ENCODE measurements around the gene KIF5A.
"Not testable (repeated sequence)": the region's sequence is repeated elsewhere in the genome, so short reads cannot be mapped to it uniquely, and the experiment has no call there.

The KIF5A gene

DNA sequence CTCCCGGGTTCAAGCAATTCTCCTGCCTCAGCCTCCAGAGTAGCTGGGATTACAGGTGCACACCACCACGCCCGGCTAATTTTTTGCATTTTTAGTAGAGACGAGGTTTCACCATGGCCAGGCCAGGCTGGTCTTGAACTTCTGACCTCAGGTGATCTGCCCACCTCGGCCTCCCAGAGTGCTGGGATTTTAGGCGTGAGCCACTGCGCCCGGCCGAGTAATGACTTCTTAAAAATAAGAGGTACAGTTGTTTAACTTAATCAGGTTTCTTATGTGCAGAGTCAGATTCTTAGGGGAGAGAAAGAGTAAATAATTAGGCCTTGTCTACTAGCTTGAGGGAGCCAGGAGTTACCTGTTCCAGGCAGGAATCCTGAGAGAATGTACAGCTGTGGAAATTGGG lies 35.6 kb upstream of the KIF5A start:
- H3K27ac ChIP-seq (ENCODE audit: low read depth, low read length) = peak overlapping the region; percentile 4
- not testable (repeated sequence) for H3K4me3 ChIP-seq (ENCODE audit: low read depth in 1 of 5, low read length in 5 of 5); H3K9ac ChIP-seq (ENCODE audit: low read length in 5 of 5); H3K9me3 ChIP-seq (ENCODE audit: control insufficient read depth in 5 of 5, low read length in 5 of 5); H3K27me3 ChIP-seq (ENCODE audit: control insufficient read depth in 5 of 5, insufficient read depth in 4 of 5, low read length in 5 of 5)
- H3K4me1 ChIP-seq (ENCODE audit: control insufficient read depth in 5 of 5, insufficient read depth in 5 of 5, low read length in 5 of 5) = peaks cover 8 to 25% (median 24%) of the 10 kb centered on the region in 5 donors
- peaks cover 19 to 84% (median 70%) of the 10 kb centered on the region in 5 donors for H3K36me3 ChIP-seq (ENCODE audit: control insufficient read depth in 5 of 5, insufficient read depth in 5 of 5, low read length in 5 of 5)

DNA sequence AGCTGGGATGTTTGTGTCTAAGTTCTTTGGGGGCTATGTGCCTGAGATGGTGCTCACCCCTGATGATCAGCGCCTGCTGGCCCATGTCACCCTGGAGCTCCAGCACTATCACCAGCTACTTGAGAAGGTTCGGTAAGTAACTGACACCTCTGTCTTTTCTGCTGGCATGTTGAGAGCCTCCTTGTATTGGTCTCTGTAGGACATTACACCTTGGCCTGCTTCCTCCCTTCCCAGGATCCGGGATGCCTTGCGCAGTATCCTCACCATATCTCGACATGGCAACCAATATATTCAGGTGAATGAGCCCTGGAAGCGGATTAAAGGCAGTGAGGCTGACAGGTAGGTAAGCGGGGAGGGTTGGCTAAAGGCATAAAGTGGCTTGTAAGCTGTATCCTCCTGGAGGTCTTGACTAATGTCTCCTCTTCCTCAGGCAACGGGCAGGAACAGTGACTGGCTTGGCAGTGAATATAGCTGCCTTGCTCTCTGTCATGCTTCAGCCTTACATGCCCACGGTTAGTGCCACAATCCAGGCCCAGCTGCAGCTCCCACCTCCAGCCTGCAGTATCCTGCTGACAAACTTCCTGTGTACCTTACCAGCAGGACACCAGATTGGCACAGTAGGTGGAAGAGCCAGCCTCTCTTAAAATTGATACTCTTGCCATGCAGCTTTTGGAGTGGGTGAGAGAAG lies 35.0 kb upstream of the KIF5A start:
- Histone ChIP-seq H3K36me3 (ENCODE audit: control insufficient read depth in 5 of 5, insufficient read depth in 5 of 5, low read length in 5 of 5) (peaks cover 19 to 78% (median 66%) of the 10 kb centered on the region in 5 donors), H3K4me3 (ENCODE audit: low read depth in 1 of 5, low read length in 5 of 5) (no peak overlapping the region), H3K27ac (ENCODE audit: low read depth, low read length) (peak overlapping the region; percentile 4), H3K9me3 (ENCODE audit: control insufficient read depth in 5 of 5, low read length in 5 of 5) (no peaks in the 10 kb centered on the region), H3K27me3 (ENCODE audit: control insufficient read depth in 5 of 5, insufficient read depth in 4 of 5, low read length in 5 of 5) (no peaks in the 10 kb centered on the region), H3K9ac (ENCODE audit: low read length in 5 of 5) (no peak overlapping the region), H3K4me1 (ENCODE audit: control insufficient read depth in 5 of 5, insufficient read depth in 5 of 5, low read length in 5 of 5) (peaks cover 10 to 31% (median 30%) of the 10 kb centered on the region in 5 donors)

DNA sequence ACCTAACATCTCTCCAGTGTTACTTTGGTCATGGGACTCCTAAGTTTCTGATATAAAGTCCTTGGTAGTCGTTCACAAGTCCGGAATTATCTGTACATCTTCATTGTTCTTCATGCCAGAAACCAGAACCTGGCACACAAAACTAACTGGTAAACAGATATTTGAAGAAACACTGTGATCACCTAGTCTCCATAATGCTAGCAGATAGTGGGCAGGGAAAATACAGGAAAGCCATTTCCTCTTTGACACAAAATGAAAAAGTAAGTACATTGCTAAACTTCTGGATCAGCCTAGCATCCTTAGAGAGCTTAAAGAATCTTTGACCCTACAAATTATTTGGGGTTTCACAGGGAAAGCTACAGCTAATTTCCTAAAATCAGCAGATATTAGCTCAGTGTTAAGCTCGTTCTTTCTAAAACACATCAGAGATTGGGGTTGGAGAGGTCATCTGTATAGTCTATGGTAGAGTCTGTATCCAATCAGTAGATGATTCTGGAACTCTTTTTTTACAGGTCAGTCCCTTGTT lies 34.4 kb upstream of the KIF5A start:
- H3K36me3 ChIP-seq (ENCODE audit: control insufficient read depth in 5 of 5, insufficient read depth in 5 of 5, low read length in 5 of 5) = peaks cover 19 to 72% (median 61%) of the 10 kb centered on the region in 5 donors
- no peaks in the 10 kb centered on the region for H3K9me3 ChIP-seq (ENCODE audit: control insufficient read depth in 5 of 5, low read length in 5 of 5)
- H3K4me3 ChIP-seq (ENCODE audit: low read depth in 1 of 5, low read length in 5 of 5) = no peak overlapping the region
- no peak overlapping the region for H3K27ac ChIP-seq (ENCODE audit: low read depth, low read length)
- H3K9ac ChIP-seq (ENCODE audit: low read length in 5 of 5) = no peak overlapping the region
- H3K4me1 ChIP-seq (ENCODE audit: control insufficient read depth in 5 of 5, insufficient read depth in 5 of 5, low read length in 5 of 5) = peaks cover 12 to 34% (median 30%) of the 10 kb centered on the region in 5 donors
- H3K27me3 ChIP-seq (ENCODE audit: control insufficient read depth in 5 of 5, insufficient read depth in 4 of 5, low read length in 5 of 5) = no peaks in the 10 kb centered on the region

DNA sequence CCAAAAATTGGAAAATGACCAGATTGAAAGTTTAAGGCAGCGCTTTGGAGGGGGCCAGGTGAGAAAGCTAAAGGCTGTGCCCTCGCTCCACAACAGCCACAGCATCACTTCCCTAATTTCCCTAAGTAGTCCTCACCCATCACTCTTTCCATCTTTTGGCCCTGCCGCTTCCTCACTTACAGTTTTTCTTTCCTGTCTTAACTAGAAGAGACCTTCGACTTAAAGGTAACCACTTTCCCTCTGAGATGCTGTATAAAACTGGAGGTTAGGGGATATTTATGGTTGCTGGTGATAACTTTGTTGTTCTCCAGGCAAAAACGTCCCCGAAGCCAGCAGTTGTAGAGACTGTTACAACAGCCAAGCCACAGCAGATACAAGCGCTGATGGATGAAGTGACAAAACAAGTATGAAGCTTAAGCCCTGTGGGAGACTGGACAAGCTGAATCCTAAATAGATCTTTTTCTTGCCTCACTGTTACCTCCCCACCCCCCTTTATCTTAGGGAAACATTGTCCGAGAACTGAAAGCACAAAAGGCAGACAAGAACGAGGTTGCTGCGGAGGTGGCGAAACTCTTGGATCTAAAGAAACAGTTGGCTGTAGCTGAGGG lies 33.8 kb upstream of the KIF5A start:
- H3K4me1 ChIP-seq (ENCODE audit: control insufficient read depth in 5 of 5, insufficient read depth in 5 of 5, low read length in 5 of 5) = peaks cover 12 to 38% (median 33%) of the 10 kb centered on the region in 5 donors
- H3K9me3 ChIP-seq (ENCODE audit: control insufficient read depth in 5 of 5, low read length in 5 of 5) = no peaks in the 10 kb centered on the region
- no peaks in the 10 kb centered on the region for H3K27me3 ChIP-seq (ENCODE audit: control insufficient read depth in 5 of 5, insufficient read depth in 4 of 5, low read length in 5 of 5)
- H3K27ac ChIP-seq (ENCODE audit: low read depth, low read length) = no peak overlapping the region
- H3K9ac ChIP-seq (ENCODE audit: low read length in 5 of 5) = no peak overlapping the region
- H3K4me3 ChIP-seq (ENCODE audit: low read depth in 1 of 5, low read length in 5 of 5) = no peak overlapping the region
- H3K36me3 ChIP-seq (ENCODE audit: control insufficient read depth in 5 of 5, insufficient read depth in 5 of 5, low read length in 5 of 5) = peaks cover 19 to 67% (median 61%) of the 10 kb centered on the region in 5 donors

DNA sequence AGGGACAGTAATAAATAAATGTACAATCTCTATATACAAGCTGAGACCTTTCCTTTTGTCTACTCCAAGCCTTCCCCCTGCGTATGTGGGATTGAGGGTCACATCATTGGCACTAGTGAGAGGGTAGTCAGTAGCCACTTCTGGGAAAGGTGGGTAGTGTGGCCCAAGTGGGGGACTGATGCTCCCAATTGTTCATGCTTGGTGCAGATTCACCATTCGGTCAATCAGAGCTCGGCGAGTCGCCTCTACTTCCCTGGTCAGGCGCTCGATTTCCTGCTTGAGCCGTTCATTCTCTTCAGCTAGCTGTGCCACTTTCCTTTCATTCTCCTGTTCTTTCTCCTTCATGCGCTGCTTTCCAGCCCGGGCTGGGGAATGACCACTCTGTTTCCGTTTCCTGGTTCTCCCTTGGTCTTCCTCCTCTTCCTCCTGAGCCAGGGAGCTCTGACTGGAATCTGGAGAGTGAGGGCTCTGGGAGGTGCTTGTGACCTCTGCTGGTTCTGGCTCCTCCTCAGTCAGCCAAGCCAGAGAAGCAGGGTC lies 33.2 kb upstream of the KIF5A start:
- peaks cover 15 to 44% (median 40%) of the 10 kb centered on the region in 5 donors for H3K4me1 ChIP-seq (ENCODE audit: control insufficient read depth in 5 of 5, insufficient read depth in 5 of 5, low read length in 5 of 5)
- H3K9ac ChIP-seq (ENCODE audit: low read length in 5 of 5) = no peak overlapping the region
- no peaks in the 10 kb centered on the region for H3K27me3 ChIP-seq (ENCODE audit: control insufficient read depth in 5 of 5, insufficient read depth in 4 of 5, low read length in 5 of 5)
- peaks cover 19 to 61% (median 54%) of the 10 kb centered on the region in 5 donors for H3K36me3 ChIP-seq (ENCODE audit: control insufficient read depth in 5 of 5, insufficient read depth in 5 of 5, low read length in 5 of 5)
- peak overlapping the region; percentile 99 for H3K27ac ChIP-seq (ENCODE audit: low read depth, low read length)
- H3K4me3 ChIP-seq (ENCODE audit: low read depth in 1 of 5, low read length in 5 of 5) = no peak overlapping the region
- H3K9me3 ChIP-seq (ENCODE audit: control insufficient read depth in 5 of 5, low read length in 5 of 5) = no peaks in the 10 kb centered on the region

DNA sequence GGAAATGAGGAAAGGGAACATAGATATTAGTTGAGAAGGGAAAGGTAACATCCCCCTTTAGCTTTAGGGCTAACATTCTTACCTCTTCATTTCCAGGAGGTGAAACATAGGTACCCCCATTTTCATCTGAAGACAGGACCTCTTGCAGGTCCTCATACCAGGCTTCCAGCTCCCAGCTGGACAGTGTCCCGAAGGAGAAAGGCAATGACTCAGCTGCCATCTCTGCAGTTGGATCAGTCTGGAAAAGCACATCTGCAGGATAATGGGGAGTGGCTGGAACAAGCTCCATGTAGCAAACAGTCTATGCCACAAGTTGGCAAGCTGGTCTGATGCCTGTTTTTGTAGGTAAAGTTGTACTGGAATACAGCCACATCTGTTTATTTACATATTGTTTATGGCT lies 32.7 kb upstream of the KIF5A start:
- H3K9me3 ChIP-seq (ENCODE audit: control insufficient read depth in 5 of 5, low read length in 5 of 5) = no peaks in the 10 kb centered on the region
- no peak overlapping the region for H3K4me3 ChIP-seq (ENCODE audit: low read depth in 1 of 5, low read length in 5 of 5)
- no peaks in the 10 kb centered on the region for H3K27me3 ChIP-seq (ENCODE audit: control insufficient read depth in 5 of 5, insufficient read depth in 4 of 5, low read length in 5 of 5)
- H3K4me1 ChIP-seq (ENCODE audit: control insufficient read depth in 5 of 5, insufficient read depth in 5 of 5, low read length in 5 of 5) = peaks cover 16 to 49% (median 45%) of the 10 kb centered on the region in 5 donors
- H3K9ac ChIP-seq (ENCODE audit: low read length in 5 of 5) = peak overlapping the region in 1 of 5 donors; percentile 41
- peaks cover 17 to 56% (median 49%) of the 10 kb centered on the region in 5 donors for H3K36me3 ChIP-seq (ENCODE audit: control insufficient read depth in 5 of 5, insufficient read depth in 5 of 5, low read length in 5 of 5)
- peak overlapping the region; percentile 99 for H3K27ac ChIP-seq (ENCODE audit: low read depth, low read length)

DNA sequence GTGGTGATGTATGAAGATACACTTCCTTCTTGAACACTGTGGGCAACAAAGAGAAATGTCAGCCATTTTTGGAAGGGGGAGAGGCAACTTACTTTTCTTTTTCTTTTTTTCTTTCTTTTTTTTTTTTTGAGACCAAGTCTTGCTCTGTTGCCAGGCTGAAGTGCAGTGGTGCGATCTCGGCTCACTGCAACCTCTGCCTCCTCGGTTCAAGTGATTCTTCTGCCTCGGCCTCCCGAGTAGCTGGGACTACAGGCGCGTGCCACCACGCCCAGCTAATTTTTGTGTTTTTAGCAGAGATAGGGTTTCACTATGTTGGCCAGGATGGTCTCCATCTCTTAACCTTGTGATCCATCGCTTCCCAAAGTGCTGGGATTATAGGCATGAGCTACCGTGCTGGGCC lies 32.1 kb upstream of the KIF5A start:
- Histone ChIP-seq H3K9ac (ENCODE audit: low read length in 5 of 5) (peak overlapping the region in 2 of 5 donors; percentile 41 to 71), H3K27ac (ENCODE audit: low read depth, low read length) (peak overlapping the region; percentile 99), H3K4me3 (ENCODE audit: low read depth in 1 of 5, low read length in 5 of 5) (peak overlapping the region in 3 of 5 donors; percentile 93 to 100 (median 99)), H3K4me1 (ENCODE audit: control insufficient read depth in 5 of 5, insufficient read depth in 5 of 5, low read length in 5 of 5) (peaks cover 16 to 51% (median 47%) of the 10 kb centered on the region in 5 donors), H3K36me3 (ENCODE audit: control insufficient read depth in 5 of 5, insufficient read depth in 5 of 5, low read length in 5 of 5) (peaks cover 14 to 50% (median 44%) of the 10 kb centered on the region in 5 donors)
- not testable (repeated sequence) for H3K9me3 ChIP-seq (ENCODE audit: control insufficient read depth in 5 of 5, low read length in 5 of 5); H3K27me3 ChIP-seq (ENCODE audit: control insufficient read depth in 5 of 5, insufficient read depth in 4 of 5, low read length in 5 of 5)

DNA sequence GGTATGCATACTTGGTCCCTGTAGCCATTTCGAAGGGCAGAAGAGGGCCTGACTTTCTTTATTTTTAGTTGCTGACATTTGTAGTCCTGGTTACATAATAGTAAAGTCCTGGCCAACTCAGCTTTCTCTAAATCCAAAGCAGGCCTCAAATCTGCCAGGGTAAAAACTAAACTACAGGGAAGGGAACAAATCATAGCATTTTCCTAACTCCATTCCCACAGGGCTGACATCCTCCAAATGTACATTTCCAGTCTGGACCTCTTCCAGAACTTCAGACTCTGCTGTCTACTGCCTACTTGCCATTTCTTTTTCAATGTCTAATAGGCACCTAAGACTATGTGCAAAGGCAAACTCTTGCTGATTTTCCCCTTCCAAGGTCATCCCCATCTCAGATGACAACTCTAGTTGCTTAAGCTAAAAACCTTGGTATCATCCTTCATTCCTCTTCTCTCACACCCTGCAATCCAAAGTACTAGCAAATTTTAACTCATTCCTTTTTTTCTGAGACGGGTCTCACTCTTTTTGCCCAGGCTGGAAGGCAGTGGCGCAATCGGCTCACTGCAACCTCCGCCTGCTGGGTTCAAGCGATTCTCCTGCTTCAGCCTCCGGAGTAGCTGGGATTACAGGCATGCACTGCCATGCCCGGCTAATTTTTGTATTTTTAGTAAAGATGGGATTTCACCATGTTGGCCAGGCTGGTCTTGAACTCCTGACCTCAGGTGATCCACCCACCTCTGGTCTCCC lies 31.5 kb upstream of the KIF5A start:
- Histone ChIP-seq H3K9ac (ENCODE audit: low read length in 5 of 5) (peak overlapping the region in 4 of 5 donors; percentile 48 to 99 (median 80)), H3K27ac (ENCODE audit: low read depth, low read length) (peak overlapping the region; percentile 99), H3K36me3 (ENCODE audit: control insufficient read depth in 5 of 5, insufficient read depth in 5 of 5, low read length in 5 of 5) (peaks cover 11 to 44% (median 38%) of the 10 kb centered on the region in 5 donors), H3K4me1 (ENCODE audit: control insufficient read depth in 5 of 5, insufficient read depth in 5 of 5, low read length in 5 of 5) (peaks cover 16 to 54% (median 50%) of the 10 kb centered on the region in 5 donors), H3K9me3 (ENCODE audit: control insufficient read depth in 5 of 5, low read length in 5 of 5) (no peaks in the 10 kb centered on the region), H3K27me3 (ENCODE audit: control insufficient read depth in 5 of 5, insufficient read depth in 4 of 5, low read length in 5 of 5) (no peaks in the 10 kb centered on the region), H3K4me3 (ENCODE audit: low read depth in 1 of 5, low read length in 5 of 5) (peak overlapping the region; percentile 93 to 100 (median 99))

DNA sequence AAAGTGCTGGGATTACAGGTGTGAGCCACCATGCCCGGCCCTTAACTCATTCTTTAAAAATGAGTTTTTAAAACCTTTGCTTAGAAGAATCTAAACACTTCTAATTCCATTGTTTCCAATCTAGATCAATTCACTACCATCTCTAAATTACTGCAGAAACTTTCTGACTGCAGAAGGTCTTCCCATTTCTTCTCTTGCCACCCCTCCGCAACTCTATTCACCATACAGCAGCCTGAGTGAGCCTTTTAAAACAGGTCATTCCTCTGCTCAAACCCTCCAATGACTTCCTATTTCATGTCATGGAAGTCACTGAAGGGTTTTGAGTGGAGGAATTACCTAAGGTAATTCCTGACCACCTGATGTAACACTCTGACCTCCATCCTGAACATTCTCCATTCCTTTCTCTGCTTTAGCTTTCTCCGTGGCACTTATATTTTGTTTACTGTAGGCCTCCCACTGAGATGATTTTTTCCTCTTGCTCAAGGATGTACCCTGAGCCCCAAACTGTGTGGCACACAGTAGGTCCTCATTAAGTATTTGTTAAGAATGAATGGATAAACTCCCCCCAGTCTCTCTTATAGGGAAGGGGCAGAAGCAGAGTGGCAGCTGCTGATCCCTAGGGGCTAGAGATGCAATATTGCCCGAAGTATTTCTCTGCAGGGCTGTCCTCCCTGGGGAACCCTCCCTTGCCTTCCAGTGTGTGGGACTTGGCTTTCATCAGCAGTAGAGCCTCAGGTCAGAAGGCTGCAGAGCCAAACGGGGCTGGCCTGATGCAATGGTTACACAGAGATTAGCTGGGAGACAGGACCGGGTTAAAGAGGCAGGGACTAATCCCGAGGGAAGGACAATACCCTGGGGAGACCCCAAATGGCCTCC lies 30.7 kb upstream of the KIF5A start:
- Histone ChIP-seq H3K27ac (ENCODE audit: low read depth, low read length) (peak overlapping the region; percentile 99), H3K4me1 (ENCODE audit: control insufficient read depth in 5 of 5, insufficient read depth in 5 of 5, low read length in 5 of 5) (peaks cover 21 to 62% (median 58%) of the 10 kb centered on the region in 5 donors), H3K9ac (ENCODE audit: low read length in 5 of 5) (peak overlapping the region; percentile 95 to 99 (median 97)), H3K9me3 (ENCODE audit: control insufficient read depth in 5 of 5, low read length in 5 of 5) (no peaks in the 10 kb centered on the region), H3K36me3 (ENCODE audit: control insufficient read depth in 5 of 5, insufficient read depth in 5 of 5, low read length in 5 of 5) (peaks cover 11 to 41% (median 37%) of the 10 kb centered on the region in 5 donors), H3K27me3 (ENCODE audit: control insufficient read depth in 5 of 5, insufficient read depth in 4 of 5, low read length in 5 of 5) (no peaks in the 10 kb centered on the region), H3K4me3 (ENCODE audit: low read depth in 1 of 5, low read length in 5 of 5) (peak overlapping the region; percentile 93 to 100 (median 99))
